Trophoblast cell (in vitro differentiated cells and primary cell): ENCODE measurements around the gene PSMC3.

Source experiments
- DNase-seq, 2 donors: peaks; one replicate each; pipeline ENCODE4 v3.0.0-alpha.2; 2016
- H2AFZ ChIP-seq: 2 replicates; pipeline ENCODE4 v1.6.1; 2013; ENCODE audit warnings: low read length, moderate library complexity, mild to moderate bottlenecking; ENCODE audit not compliant: insufficient read depth, poor library complexity
- H2AK5ac ChIP-seq: 2 replicates; pipeline ENCODE4 v1.6.1; 2013; ENCODE audit warnings: mild to moderate bottlenecking, low read length
- H2BK120ac ChIP-seq: 2 replicates; pipeline ENCODE4 v1.6.1; 2013; ENCODE audit warnings: low read length, mild to moderate bottlenecking, moderate library complexity; ENCODE audit not compliant: insufficient read depth, poor library complexity
- H2BK12ac ChIP-seq: 2 replicates; pipeline ENCODE4 v1.6.1; 2013; ENCODE audit warnings: mild to moderate bottlenecking, low read length, moderate library complexity
- H2BK5ac ChIP-seq: 2 replicates; pipeline ENCODE4 v1.6.1; 2013; ENCODE audit warnings: low read length, low read depth, moderate library complexity, mild to moderate bottlenecking; ENCODE audit not compliant: poor library complexity
- H3K14ac ChIP-seq: 2 replicates; pipeline ENCODE4 v1.6.1; 2013; ENCODE audit warnings: mild to moderate bottlenecking, low read length
- H3K18ac ChIP-seq: 2 replicates; pipeline ENCODE4 v1.6.1; 2013; ENCODE audit warnings: mild to moderate bottlenecking, low read length
- H3K23ac ChIP-seq: 2 replicates; pipeline ENCODE4 v1.6.1; 2013; ENCODE audit warnings: low read length
- H3K27ac ChIP-seq: 2 replicates; pipeline ENCODE4 v1.5.1; 2013; ENCODE audit warnings: low read depth, mild to moderate bottlenecking, inconsistent platforms, low read length, moderate library complexity
- H3K27me3 ChIP-seq: 2 replicates; pipeline ENCODE4 v1.6.1; 2013; ENCODE audit warnings: inconsistent platforms, mild to moderate bottlenecking, low read length, moderate library complexity; ENCODE audit not compliant: insufficient read depth
- H3K36me3 ChIP-seq, 2 experiments: 1 replicate in 1 of 2; 2 replicates in 1 of 2; pipeline ENCODE4 v1.6.1; 2013; ENCODE audit warnings: low read length in 2 of 2, mild to moderate bottlenecking in 2 of 2, moderate library complexity in 1 of 2; ENCODE audit not compliant: insufficient read depth in 2 of 2, control insufficient read depth in 1 of 2
- H3K4ac ChIP-seq: 2 replicates; pipeline ENCODE4 v1.6.1; 2013; ENCODE audit warnings: low read depth, mild to moderate bottlenecking, low read length, moderate library complexity
- H3K4me1 ChIP-seq, 2 experiments: 1 replicate in 1 of 2; 2 replicates in 1 of 2; pipeline ENCODE4 v1.6.1; 2013; ENCODE audit warnings: low read length in 2 of 2, mild to moderate bottlenecking in 2 of 2, moderate library complexity in 1 of 2; ENCODE audit not compliant: insufficient read depth in 2 of 2, control insufficient read depth in 1 of 2
- H3K4me2 ChIP-seq: 2 replicates; pipeline ENCODE4 v1.6.1; 2013; ENCODE audit warnings: inconsistent platforms, mild to moderate bottlenecking, low read length, moderate library complexity
- H3K4me3 ChIP-seq: 2 replicates; pipeline ENCODE4 v1.5.1; 2013; ENCODE audit warnings: mild to moderate bottlenecking, low read depth, low read length, inconsistent platforms
- H3K79me1 ChIP-seq: one replicate; pipeline ENCODE4 v1.6.1; 2013; ENCODE audit warnings: low read length
- H3K79me2 ChIP-seq: 2 replicates; pipeline ENCODE4 v1.6.1; 2013; ENCODE audit warnings: low read length, mild to moderate bottlenecking; ENCODE audit not compliant: control insufficient read depth, insufficient read depth, poor library complexity
- H3K9ac ChIP-seq: 2 replicates; pipeline ENCODE4 v1.6.1; 2013; ENCODE audit warnings: mild to moderate bottlenecking, low read length
- H3K9me3 ChIP-seq: 2 replicates; pipeline ENCODE4 v1.6.1; 2013; ENCODE audit warnings: low read depth, mild to moderate bottlenecking, control low read depth, inconsistent platforms, low read length; ENCODE audit not compliant: insufficient read depth
- H4K12ac ChIP-seq: 2 replicates; pipeline ENCODE4 v1.6.1; 2013; ENCODE audit warnings: low read depth, mild to moderate bottlenecking, low read length, moderate library complexity
- H4K8ac ChIP-seq: 2 replicates; pipeline ENCODE4 v1.6.1; 2013; ENCODE audit warnings: low read depth, mild to moderate bottlenecking, low read length, moderate library complexity
- H4K91ac ChIP-seq: one replicate; pipeline ENCODE4 v1.6.1; 2013; ENCODE audit warnings: low read depth, mild to moderate bottlenecking, low read length, moderate library complexity
- WGBS: extraction: QIAGEN DNeasy Blood & Tissue Kit; methylation state at CpG from one replicate; pipeline ENCODE4 v1.1.7; 2013; ENCODE audit warnings: missing lambda C conversion rate; ENCODE audit not compliant: insufficient read length, insufficient coverage; ENCODE audit errors: extremely low coverage; 5-methylcytosine and 5-hydroxymethylcytosine counted together

Gene PSMC3

DNA sequence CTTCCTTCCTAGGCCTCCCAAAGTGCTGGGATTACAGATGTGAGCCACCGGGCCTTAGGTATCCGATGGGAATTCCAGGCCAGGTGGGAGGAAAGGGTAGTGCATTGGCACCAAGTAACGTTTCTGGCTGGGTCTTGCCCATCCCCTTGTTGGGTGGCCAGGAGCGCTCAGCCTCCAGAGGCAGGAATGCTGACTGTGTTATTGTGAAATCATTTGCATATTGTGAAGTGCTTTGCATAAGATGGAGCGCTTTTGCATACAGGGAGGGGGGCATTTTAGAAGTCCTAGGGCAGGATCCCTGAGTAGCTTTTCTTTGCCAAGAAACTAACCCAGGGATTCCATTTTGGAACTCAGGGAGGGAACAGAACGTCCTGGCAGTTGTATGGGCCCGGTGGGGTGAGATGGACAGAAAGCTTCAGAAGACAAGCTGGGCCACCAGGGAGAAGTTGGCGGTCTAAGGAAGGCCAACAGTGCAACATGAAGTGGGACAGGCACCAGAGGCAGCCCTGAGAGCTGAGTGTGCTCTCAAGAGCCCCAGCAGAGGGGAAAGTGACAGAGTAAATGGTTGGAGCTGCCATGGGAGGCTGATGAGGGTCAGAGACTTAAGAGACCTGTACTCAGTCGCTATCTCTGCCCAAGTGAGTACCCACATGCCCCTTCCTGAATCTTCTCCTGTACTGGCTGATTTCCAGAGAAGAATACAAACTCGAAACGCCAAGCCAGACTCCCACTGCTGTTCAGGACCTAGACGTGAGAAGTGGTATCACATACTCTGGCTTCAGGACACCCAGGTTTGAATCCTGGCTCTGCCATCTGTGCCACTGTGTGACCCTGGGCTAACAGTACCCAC, 19.1 kb downstream of the PSMC3 start:
- H3K79me1 ChIP-seq: peaks cover 12% of the 10 kb centered on the region
- H3K23ac ChIP-seq: no peak overlapping the region
- no peak overlapping the region for H3K18ac ChIP-seq
- no peak overlapping the region for H2BK12ac ChIP-seq
- H2BK5ac ChIP-seq: no peak overlapping the region
- DNase-seq: peak in 1 of 2 donors; percentile 41
- peak overlapping the region; percentile 2 for H2AK5ac ChIP-seq
- peak overlapping the region; percentile 55 for H4K12ac ChIP-seq
- H3K14ac ChIP-seq: peak overlapping the region; percentile 88
- H4K8ac ChIP-seq: peak overlapping the region; percentile 96
- H3K27me3 ChIP-seq: no peaks in the 10 kb centered on the region
- peak overlapping the region; percentile 88 for H3K4me2 ChIP-seq
- H3K79me2 ChIP-seq: peaks cover 8% of the 10 kb centered on the region
- peak overlapping the region; percentile 92 for H3K27ac ChIP-seq
- H2AFZ ChIP-seq: peak overlapping the region; percentile 21
- peaks cover 15 to 23% of the 10 kb centered on the region in 2 experiments for H3K4me1 ChIP-seq
- no peak overlapping the region for H3K4me3 ChIP-seq
- H3K9me3 ChIP-seq: no peaks in the 10 kb centered on the region
- H4K91ac ChIP-seq: peak overlapping the region; percentile 81
- peaks cover 10 to 15% of the 10 kb centered on the region in 2 experiments for H3K36me3 ChIP-seq
- H2BK120ac ChIP-seq: peak overlapping the region; percentile 67
- WGBS: no CpG with 5 or more reads among the region's 12 CpGs
- H3K4ac ChIP-seq: no peak overlapping the region
- H3K9ac ChIP-seq: peak overlapping the region; percentile 78

DNA sequence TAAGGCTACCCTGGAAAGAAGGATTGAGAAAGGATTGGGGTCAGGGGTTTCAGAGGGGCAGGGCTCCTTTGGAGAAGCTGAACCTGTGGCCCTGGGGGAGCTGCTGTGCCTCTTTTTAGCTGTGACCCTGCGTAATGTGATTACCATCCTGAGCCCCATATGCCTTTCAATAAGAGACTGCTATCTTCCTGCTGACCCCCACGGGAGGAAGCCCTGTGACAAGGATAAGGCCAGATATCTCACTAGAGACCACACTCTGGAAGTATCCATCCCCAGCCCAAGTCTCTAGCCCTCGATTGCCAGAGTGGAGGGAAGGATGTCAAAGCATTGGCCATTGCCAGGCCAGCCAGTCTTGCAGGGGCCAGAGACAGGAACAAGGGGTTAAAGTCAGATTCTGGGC, 22.7 kb downstream of the PSMC3 start:
- Histone ChIP-seq H3K23ac (no peak overlapping the region), H2BK5ac (no peak overlapping the region), H4K8ac (no peak overlapping the region), H3K36me3 (no peaks in the 10 kb centered on the region), H4K91ac (no peak overlapping the region), H3K79me1 (peaks cover 10% of the 10 kb centered on the region), H4K12ac (no peak overlapping the region), H2BK12ac (no peak overlapping the region), H3K18ac (no peak overlapping the region), H3K27ac (no peak overlapping the region), H2AK5ac (no peak overlapping the region), H3K9ac (no peak overlapping the region), H3K79me2 (peaks cover 6% of the 10 kb centered on the region), H3K4me1 (peaks cover 5 to 10% of the 10 kb centered on the region in 2 experiments), H3K27me3 (no peaks in the 10 kb centered on the region), H3K14ac (no peak overlapping the region), H2AFZ (no peak overlapping the region), H2BK120ac (no peak overlapping the region), H3K4me2 (no peak overlapping the region), H3K4me3 (no peak overlapping the region), H3K4ac (no peak overlapping the region), H3K9me3 (no peaks in the 10 kb centered on the region)
- no CpG with 5 or more reads among the region's 3 CpGs for WGBS
- no peak for DNase-seq

DNA sequence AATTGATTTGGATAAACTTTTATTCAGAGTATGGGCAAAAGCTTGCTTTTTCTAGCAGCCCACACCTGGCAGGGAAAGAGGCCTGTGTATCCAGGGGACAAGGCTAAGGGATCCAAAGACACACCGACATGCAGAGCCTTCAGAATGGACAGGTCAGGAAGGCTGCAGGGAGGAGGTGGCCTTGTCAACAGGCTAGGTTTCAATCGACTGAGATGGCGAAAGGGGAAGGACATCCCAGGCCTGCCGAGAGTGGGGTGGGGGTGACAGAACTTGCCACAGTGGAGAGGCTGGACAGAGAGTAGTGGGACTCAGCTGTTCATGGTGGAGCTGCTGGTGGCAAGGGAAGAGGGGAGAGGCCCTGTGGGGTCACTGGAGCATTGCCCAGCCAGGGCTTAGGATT, 23.1 kb downstream of the PSMC3 start:
- no peak overlapping the region for H2BK120ac ChIP-seq
- no peak overlapping the region for H2BK5ac ChIP-seq
- peaks cover 5 to 10% of the 10 kb centered on the region in 2 experiments for H3K4me1 ChIP-seq
- H3K79me1 ChIP-seq: peaks cover 8% of the 10 kb centered on the region
- WGBS: no CpG with 5 or more reads among the region's 4 CpGs
- no peak overlapping the region for H2BK12ac ChIP-seq
- H3K79me2 ChIP-seq: peaks cover 5% of the 10 kb centered on the region
- no peak for DNase-seq
- H3K4me2 ChIP-seq: no peak overlapping the region
- H3K9me3 ChIP-seq: no peaks in the 10 kb centered on the region
- H4K12ac ChIP-seq: no peak overlapping the region
- H3K27me3 ChIP-seq: no peaks in the 10 kb centered on the region
- no peak overlapping the region for H3K18ac ChIP-seq
- no peak overlapping the region for H3K4ac ChIP-seq
- no peak overlapping the region for H2AK5ac ChIP-seq
- H4K91ac ChIP-seq: no peak overlapping the region
- no peak overlapping the region for H3K23ac ChIP-seq
- no peak overlapping the region for H4K8ac ChIP-seq
- H3K14ac ChIP-seq: no peak overlapping the region
- no peak overlapping the region for H3K9ac ChIP-seq
- no peak overlapping the region for H3K4me3 ChIP-seq
- H2AFZ ChIP-seq: no peak overlapping the region
- H3K36me3 ChIP-seq: no peaks in the 10 kb centered on the region
- no peak overlapping the region for H3K27ac ChIP-seq

DNA sequence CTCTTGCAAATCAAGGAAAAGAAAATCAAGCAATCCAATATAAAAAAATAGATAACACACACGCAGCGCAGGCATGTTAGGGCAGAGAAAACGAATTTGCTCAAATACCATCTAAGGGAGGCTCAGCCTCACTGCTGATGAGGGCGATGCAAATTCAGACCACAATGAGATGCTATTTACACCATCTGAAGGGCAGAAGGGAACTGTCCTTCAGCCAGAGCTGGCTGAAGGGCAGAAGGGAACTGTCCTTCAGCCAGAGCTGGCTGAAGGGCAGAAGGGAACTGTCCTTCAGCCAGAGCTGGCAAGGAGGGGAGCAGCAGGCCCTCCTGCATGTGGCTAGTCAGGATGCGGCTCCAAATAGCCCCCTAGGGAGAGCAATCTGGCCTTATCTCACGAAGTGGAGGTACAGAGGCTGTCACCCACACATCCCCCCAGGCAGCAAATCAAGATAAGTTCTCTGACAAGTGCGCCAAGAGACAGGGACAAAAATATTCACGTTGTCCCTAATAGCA, 25.4 kb downstream of the PSMC3 start:
- no peaks in the 10 kb centered on the region for H3K36me3 ChIP-seq
- no peak overlapping the region for H3K23ac ChIP-seq
- H3K9me3 ChIP-seq: no peaks in the 10 kb centered on the region
- H4K8ac ChIP-seq: no peak overlapping the region
- peaks cover 3% of the 10 kb centered on the region for H3K79me1 ChIP-seq
- H3K27ac ChIP-seq: no peak overlapping the region
- no peak overlapping the region for H2BK12ac ChIP-seq
- no peak for DNase-seq
- WGBS: no CpG with 5 or more reads among the region's 8 CpGs
- no peak overlapping the region for H3K14ac ChIP-seq
- no peak overlapping the region for H3K9ac ChIP-seq
- no peak overlapping the region for H2AFZ ChIP-seq
- peaks cover 3% of the 10 kb centered on the region for H3K79me2 ChIP-seq
- H3K27me3 ChIP-seq: no peaks in the 10 kb centered on the region
- H2AK5ac ChIP-seq: no peak overlapping the region
- H2BK5ac ChIP-seq: no peak overlapping the region
- peaks cover 0 to 4% of the 10 kb centered on the region in 2 experiments for H3K4me1 ChIP-seq
- no peak overlapping the region for H3K4ac ChIP-seq
- H3K4me3 ChIP-seq: no peak overlapping the region
- no peak overlapping the region for H4K12ac ChIP-seq
- H4K91ac ChIP-seq: no peak overlapping the region
- no peak overlapping the region for H3K18ac ChIP-seq
- no peak overlapping the region for H2BK120ac ChIP-seq
- peak overlapping the region; percentile 69 for H3K4me2 ChIP-seq
